Measurements from ENCODE around the gene FIBCD1.

DNA sequence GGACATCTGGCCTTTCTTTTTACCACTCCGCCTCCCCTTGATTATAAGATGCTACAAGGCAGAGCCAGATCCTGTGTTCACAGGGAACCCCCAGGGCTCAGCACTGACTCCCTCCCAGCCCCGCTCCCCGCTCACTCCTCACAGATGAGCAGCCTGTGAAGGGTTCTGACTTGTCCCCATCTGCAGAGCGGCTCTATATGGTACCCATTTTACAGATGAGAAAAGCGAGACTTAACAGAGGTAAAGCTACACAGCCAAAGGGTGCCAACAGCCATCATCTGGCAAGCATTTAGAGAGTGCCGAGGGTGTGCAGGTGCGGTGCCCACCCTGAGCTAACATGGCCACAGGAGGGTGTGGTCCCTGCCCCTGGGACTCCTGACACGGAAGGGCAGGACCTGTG, 18.8 kb downstream of the FIBCD1 start:
- TF ChIP-seq CTCF (conservative IDR thresholded peaks at IDR 0.05; ENCODE audit: low read length) (no peak), EZH2phosphoT487 (IDR thresholded peaks at IDR 0.05; ENCODE audit: borderline replicate concordance, low read depth, low read length) (no peak)

Measured in OCI-LY7 (cell line).